Ammon's horn (tissue), 1 donor: ENCODE results near the gene SLC7A14.

Experiments used
- DNase-seq: peaks from one replicate; pipeline ENCODE4 v3.0.0-alpha.2; 2016; ENCODE audit warnings: low spot score

The SLC7A14 gene

DNA sequence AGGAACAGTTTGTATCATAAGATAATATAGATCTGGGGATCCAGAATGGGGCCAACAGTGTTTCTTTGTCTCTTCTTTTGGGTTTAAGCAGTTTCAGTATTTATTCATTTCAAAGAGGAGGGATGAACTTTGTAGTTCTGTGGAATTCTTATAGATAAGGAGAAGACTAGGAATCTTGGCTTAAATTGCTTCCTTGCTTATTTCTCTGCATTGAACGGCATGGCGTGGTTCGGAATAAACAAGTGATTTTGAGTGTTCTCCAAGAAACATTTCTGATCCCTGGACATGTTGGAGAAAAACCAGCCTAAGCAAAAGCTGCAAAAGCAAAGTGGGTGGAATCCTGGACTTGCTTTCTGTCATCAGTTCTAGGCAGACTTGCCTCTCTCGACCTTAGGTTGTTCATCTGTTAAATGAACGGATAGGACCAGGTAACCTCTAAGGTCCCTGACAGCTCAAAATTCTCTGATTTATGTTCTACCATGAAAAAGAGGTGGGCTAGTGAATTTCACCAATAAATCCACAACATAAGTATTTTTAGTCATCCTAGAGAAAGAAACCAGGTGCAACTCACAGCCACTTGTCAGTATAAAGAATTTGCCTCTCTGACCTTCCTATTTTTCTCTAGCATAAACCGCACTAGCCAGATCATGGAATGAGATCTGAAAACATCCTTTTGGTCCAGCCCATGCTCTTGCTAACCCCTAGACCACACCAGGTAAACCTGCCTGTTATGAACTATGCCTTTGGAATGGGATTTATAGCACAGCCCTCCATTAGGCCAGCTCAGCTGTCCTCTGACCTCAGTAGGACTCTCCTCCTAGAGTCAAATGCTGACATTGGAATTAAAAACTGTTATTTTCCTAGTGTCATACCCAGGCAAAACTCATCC lies 88.4 kb downstream of the SLC7A14 start:
- no peak for DNase-seq

DNA sequence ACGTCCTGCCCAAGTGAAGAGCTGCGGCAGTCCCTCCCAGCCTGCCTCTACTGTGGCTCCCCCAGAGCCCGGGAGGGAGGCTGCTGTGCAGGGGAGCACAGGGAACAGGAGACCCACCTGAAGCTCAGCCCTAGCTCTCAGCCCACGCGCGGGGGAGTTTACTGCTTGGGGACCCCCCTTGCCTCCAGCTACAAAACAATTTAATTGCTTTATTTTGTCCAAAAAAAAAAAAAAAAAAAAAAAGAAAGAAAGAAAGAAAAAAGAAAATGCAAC lies 89.1 kb downstream of the SLC7A14 start:
- DNase-seq, result no peak

DNA sequence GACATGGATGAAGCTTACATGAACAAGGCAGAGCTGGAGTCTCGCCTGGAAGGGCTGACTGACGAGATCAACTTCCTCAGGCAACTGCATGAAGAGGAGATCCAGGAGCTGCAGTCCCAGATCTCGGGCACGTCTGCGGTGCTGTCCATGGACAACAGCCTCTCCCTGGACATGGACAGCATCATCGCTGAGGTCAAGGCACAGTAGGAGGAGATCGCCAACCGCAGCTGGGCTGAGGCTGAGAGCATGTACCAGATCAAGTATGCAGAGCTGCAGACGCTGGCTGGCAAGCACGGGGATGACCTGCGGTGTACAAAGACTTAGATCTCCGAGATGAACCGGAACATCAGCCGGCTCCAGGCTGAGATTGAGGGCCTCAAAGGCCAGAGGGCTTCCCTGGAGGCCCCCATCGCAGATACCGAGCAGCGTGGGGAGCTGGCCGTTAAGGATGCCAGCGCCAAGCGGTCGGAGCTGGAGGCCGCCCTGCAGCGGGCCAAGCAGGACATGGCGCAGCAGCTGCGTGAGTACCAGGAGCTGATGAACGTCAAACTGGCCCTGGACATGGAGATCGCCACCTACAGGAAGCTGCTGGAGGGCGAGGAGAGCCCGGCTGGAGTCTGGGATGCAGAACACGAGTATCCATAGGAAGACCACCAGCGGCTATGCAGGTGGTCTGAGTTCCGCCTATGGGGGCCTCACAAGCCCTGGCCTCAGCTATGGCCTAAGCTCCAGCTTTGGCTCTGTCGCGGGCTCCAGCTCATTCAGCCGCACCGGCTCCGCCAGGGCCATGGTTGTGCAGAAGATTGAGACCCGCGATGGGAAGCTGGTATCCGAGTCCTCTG lies 89.6 kb downstream of the SLC7A14 start:
- no peak for DNase-seq

DNA sequence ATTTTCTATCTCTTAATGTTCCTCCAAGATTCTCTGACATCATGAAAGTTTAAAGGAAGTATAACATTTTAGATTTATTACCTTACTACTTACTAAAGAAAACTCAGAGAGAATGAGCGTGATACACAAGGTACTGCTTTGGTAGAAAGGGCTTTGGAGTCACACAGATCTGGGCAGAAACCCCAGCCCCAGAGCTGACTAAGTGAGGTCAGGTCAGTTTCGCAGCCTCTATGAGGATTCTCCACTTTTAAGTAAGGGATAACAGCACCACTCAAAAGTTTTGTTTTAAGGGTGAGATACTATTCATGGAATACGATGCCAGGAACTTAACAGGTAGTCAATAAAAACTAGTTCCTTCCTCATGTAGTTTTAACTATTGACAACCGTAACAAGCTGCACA lies 91.1 kb downstream of the SLC7A14 start:
- no peak for DNase-seq

DNA sequence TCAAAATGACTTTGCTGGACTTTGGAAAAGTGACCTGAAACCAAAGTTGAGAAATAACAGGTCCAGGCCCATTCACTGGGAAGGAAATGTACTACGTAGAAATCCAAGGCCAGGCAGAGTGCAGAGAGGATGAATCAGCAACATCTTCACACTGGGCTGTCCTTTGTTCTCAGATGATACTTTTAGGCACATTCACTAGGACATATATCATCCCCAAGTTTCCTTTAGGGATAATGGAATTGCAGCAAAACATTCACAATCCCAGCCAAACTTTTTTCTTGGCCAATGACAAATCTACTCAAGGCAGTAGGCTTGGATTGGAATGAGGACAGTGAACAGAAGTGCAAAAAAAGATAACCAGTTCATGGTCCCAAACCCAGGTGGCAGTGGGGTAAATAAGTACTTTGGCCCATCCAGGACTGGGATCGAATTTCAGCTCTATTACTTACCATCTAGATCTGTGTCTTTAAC lies 92.1 kb downstream of the SLC7A14 start:
- peak; percentile 40 for DNase-seq

DNA sequence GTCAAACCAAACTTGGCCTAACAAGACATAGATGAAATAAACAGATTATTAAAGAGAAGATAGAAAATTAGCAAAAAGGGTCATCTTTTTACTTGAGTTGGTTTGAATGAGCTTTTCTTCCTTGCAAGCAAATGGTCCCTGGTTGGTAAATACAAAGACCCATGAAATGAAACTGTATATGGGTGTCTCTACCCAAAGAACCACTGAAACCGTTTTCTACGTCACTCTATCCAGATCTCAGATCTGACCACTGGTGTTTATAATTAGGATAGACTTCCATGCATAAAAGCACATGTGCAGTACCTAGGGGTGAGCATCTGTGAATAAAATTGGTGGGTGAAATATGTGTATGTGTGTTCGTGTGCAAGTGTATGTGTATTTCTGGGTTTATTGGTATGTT lies 94.0 kb downstream of the SLC7A14 start:
- no peak for DNase-seq

DNA sequence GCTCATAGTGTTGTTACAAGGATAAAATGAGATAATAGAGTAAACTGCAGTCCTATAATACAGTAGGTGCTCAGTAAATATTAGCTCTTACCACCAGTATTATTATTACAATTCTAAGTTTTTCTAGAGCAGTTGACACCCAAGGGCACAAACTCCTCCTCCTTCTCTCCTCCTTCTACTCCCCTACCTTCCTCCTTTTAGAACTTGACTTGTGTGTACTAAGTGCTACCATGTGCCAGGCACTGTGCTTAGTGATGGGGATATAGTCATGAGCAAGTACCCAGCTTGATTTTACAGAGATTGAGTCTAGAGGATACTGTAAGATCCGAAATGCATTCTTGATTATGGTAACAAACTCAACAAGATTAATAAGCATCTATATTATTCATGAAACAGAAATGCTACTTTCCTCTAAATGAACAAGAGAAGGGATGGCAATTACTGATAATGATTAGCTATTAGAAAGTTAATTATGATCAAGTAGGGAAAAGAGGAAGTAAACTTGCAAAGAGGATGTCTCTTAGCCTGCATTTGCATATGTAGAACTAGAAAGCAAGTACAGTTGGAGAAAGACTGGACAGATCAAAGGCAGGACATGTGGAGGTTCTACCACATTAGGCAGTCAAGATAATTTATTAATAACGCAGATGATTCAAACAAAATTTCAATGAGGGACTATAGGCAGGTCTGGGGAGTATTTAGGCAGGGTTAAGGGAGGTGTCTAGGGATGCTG lies 94.9 kb downstream of the SLC7A14 start:
- DNase-seq, result no peak

DNA sequence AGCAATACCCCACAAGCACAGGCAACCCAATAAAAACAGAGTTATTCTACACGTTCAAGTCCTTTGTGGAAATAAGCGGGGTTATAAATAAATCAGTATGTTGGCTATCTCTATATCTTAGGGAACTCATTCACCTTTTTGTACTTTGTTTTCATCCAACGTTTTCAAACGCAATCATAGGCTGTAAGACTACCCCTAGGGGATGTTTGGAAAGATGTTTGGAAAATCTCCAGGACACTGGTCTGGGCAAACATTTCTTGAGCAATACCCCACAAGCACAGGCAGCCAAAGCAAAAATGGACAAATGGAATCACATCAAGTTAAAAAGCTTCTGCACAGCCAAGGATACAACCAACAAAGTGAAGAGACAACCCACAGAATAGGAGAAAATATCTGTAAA lies 97.1 kb downstream of the SLC7A14 start:
- DNase-seq, result no peak

DNA sequence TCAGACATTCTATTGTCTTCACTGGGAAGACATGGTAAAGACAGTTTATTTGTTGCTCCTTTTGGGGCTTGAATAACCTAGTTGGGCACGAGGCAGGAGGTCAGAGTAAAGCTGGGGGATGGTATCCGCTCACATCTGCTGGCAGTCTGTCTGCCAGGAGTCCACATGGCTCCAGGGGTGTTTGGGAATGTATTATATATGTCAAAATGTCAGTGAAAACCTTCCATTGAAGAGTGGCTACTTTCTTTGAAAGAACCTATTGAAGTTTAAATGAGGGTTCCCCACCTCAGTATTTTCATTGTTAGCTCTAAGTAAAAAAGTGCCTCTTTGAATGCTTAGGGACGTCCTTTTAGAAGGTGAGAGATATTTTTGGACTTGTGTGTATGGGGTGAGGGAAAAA lies 98.8 kb downstream of the SLC7A14 start:
- DNase-seq, result no peak

DNA sequence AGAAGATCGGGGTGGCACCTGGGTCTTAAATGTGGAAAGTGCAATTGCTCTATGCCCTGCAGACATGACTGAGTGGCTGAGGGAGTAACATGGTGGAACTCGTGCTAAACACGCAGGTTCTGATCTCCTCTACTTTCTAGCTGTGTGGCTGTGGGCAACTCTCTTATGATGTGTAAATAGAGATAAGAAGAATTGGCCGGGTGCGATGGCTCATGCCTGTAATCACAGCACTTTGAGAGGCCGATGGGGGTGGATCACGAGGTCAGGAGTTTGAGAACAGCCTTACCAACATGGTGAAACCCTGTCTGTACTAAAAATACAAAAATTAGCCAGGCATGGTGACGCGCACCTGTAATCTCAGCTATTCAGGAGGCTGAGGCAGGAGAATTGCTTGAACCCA lies 99.5 kb downstream of the SLC7A14 start:
- DNase-seq, result no peak

DNA sequence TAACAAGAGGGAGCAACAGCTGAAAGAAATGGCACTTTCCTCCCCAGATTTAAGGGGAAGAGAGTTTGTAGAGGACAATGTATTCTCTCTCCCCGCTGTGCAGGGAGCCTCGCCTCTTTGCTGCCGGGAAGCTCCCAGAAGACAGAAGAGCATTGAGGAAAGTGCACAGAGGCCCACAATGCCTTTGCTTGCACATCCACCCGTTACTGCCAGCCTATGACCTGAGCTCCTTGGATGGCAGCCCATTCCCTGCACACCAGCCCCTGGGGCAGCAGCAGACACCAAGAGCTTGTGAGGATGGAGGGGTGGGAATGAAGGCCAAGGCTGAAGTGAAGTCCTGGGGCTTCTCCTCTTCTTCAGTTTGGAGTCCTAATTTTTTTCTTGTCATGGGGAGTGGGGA lies 100.2 kb downstream of the SLC7A14 start:
- peak; percentile 95 for DNase-seq

DNA sequence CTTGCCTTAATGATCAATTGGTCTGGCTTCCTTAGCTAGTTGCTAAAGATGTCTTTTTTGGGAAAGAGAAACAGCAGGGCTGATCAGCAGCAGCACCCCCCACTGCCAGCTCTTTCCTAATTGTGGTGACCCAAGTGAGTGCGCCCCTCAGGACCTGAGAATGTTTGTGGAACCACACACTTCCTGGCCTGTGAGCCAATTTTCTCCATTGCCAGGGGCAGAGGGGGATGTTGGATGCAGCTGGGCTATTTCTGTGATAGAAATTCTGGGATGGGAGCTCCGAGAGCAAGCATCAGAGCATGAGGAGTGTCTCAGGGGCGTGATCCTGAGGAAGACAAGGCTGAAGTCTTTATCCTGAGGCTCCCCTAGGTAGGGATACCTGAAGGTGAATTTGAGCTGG lies 100.6 kb downstream of the SLC7A14 start:
- no peak for DNase-seq

DNA sequence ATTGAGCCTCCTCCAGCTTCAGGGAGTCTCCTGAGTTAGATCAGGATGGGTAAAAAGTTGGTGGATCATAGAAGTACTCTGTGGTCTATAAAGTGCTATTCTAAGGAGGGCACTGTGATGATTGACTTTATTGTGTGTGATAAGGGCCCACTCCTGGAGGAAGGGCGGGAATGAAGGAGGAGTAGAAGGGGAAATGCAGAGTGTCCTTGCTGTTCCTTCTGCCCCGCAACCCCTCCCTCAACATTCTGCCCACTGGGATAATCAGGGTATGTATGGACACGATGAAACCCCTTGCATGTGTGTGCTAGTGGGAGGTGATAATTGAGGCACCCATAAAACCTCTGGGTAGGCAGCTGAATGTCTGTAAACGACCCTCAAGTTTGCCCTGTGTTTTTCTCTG lies 101.0 kb downstream of the SLC7A14 start:
- DNase-seq, result no peak

DNA sequence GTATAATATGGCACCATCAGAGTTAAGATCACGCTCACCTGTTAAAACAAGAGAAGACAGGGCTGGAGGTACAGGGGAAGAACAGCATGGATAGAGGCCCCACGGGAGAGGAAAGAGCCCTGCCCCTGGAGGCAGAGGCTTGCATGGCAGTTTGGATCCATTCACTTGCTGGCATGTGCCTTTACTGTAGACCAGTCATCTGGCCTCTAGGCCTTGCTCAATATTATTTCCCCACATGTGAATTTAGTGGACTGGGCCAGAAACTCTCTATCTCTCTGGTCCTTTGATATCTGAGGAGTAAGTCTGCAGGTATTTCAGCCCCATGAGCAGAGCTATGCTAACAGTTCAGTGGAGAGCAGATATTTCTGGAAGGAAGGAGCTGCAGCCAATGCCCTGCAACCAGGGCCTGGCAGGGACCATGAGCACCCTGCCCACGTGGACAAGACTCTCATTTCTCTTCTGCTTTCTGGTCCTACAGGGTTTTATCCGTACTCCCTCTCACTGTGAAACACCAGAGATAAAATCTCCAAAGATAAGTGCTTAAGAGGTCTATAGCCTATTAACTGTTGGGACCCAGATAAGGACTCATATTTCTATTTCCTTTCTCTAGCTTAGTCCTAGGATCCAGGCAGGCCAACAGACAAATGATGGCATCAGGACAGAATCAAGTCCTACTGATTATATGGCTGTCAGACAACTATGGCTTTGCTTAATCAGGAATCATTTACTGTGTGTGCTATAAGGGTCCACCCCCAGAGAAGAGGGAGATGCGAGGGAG lies 102.2 kb downstream of the SLC7A14 start:
- DNase-seq, result no peak

DNA sequence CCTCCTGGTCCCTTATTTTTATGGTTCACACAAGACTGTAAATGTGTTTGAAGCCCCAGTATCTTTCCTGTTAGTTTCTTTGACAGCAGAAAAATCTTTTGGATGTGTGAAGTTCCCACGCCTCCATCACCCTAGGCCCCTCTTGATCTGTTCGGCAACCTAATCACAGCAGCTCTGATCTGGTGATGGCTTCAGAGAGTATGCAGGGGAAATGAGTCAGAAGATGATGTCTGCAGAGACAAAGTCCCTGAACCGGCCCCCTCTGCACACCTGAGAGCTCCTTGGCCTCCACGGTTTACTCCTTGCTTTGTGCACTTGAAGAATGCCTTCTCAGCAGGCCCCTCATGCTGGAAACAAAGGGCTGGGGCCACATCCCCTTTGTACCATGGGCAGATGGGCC lies 103.7 kb downstream of the SLC7A14 start:
- no peak for DNase-seq

DNA sequence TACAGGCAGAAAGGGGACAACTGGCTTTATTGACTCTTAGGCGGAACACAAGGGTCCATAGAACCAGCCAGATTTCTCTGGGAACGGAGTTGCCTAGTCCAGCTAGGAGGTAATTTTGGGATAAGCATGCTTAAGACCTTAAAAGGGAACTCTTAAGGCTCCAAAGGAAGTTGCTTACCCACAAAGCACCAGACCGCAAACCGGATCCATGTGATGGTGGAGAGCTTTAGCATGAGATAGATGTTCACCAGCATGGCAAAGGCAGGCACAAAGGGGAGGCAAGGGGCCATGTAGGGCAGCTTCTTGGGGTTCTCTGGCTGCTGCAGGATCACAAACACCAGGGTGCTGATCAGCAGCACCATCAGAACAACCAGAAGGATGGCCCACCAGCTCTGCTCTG lies 105.8 kb downstream of the SLC7A14 start:
- DNase-seq, result no peak

DNA sequence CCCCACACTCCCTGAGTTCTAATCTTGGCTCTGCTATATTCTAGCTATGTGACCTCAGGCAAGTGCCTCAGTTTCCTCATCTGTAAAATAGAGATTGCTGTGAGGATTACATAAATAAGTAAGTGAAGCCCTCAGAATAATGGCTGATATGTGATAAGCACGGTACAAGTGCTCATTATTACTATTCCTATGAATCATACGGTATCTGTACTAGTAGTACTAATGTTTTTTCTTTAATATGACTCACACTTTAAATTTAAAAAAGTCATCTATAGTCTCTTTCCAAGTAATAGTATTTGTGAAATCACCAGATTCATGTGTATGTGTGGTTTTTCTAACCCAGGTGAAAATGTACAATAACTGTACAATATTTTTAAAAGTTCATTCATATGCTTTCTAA lies 108.5 kb downstream of the SLC7A14 start:
- DNase-seq, result no peak

DNA sequence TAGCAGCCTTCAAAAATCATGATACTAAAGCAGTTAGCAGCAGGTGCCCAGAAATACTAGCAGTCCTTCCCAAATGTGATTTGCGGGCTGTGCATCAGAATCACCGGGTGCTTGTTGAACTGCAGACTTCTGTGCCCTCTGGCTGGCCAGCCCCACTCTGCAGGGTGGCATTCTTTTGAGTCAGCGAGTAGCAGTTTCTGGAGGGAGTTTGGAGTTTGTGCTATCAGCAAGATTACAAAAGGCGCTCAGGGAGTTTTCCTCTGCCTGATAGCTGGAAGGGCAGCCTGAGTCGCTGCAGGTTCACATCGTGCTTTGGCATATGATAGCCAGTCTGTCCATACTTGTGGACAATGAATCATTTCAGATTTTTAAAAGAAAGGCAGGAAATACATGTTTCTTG lies 109.6 kb downstream of the SLC7A14 start:
- DNase-seq, result no peak

DNA sequence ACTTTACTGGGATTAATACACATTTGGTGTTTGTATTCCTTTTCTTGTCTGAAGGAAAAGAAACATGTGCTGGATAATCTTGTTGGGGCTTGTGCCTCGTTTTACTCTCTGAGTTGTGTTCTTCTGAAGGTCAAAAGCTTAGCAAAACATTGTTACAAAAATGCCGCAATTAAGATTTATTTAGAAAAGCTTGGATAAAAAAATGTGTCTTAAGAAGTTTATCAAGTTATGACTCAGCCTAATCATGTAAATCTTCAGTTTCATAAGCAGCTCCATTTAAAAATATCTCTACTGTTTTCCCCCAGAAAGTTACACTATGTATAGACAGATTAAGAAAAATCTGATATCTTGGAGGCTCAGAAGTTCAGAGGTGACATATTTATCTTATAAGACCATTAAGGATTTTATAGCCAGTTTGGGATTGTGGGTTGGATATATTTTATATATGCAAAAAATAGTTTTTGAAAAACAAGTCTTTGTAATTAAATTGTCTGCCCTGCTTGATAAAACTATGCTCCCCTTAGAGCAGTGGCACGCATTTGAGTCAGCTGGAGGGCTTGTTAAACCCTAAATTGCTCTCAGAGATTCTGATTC lies 110.7 kb downstream of the SLC7A14 start:
- no peak for DNase-seq

DNA sequence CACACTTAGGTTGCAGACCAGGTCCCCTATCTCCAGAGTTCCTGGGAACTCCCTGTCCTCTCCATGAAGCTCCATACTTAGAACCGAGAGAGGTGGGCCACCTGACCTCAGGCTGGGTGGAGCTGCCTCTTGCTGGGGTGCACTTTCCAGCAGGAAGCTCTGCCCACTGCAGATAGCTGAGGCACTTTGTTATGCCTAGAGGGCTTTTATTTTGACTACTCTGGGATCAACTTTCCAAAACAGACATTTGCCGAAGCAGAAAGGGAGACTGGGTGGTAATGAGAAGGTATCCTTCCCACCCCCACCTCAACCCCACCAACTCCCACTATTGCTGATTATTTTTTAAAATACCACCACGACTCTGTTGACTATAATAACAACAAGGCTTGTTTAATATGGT lies 112.5 kb downstream of the SLC7A14 start:
- DNase-seq, result no peak

DNA sequence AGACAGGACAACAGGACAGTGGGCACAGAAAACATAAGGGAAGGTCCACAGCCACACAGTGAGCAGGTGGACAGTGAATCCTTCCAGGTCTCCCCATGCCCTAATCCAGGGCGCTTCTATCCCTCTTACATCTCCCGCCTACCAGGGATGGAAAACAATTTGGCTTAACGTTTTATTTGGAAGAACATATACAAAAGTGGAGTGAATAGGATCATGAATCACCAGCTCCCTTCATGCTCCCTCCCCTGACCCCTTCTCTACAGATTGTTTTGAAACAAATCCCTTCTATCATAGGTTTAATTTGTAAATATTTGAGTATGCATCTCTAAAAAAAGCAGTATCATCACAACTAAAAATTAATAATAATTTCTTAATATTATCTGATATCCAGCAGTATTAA lies 114.7 kb downstream of the SLC7A14 start:
- DNase-seq, result no peak
